GM18858 (cell line): ENCODE results near the gene MIB2.
"Not testable (repeated sequence)": the region's sequence is repeated elsewhere in the genome, so short reads cannot be mapped to it uniquely, and the experiment has no call there.

Source experiments
- ATAC-seq: cut with Tn5 transposase; IDR thresholded peaks from one replicate; pipeline ENCODE4 v1.9.1; 2021; ENCODE audit not compliant: unreplicated experiment

Gene MIB2

GRCh38 chr1:1626207-1627141 is 11.2 kb downstream of the MIB2 start:
- ATAC-seq: no peak

DNA sequence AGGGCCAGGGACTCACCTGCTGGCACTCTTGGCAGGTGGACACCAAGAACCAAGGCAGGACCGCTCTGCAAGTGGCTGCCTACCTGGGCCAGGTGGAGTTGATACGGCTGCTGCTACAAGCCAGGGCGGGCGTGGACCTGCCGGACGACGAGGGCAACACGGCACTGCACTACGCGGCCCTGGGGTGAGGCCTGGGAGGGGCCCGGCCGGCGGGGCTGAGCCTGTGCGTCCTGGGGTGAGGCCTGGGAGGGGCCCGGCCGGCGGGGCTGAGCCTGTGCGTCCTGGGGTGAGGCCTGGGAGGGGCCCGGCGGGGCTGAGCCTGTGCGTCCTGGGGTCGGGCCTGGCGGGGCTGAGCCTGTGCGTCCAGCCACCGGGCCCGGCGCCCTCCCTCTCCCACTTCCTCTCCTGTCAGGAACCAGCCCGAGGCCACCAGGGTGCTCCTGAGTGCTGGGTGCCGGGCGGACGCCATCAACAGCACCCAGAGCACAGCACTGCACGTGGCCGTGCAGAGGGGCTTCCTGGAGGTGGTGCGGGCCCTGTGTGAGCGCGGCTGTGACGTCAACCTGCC is 12.0 kb downstream of the MIB2 start:
- no peak for ATAC-seq

- no peak for ATAC-seq
These were observed 12.8 kb downstream of the MIB2 start for GRCh38 chr1:1627829-1628753.

GRCh38 chr1:1628754-1629429 is 13.6 kb downstream of the MIB2 start:
- no peak for ATAC-seq

- no peak for ATAC-seq
These were observed 14.3 kb downstream of the MIB2 start for GRCh38 chr1:1629430-1630190.

DNA sequence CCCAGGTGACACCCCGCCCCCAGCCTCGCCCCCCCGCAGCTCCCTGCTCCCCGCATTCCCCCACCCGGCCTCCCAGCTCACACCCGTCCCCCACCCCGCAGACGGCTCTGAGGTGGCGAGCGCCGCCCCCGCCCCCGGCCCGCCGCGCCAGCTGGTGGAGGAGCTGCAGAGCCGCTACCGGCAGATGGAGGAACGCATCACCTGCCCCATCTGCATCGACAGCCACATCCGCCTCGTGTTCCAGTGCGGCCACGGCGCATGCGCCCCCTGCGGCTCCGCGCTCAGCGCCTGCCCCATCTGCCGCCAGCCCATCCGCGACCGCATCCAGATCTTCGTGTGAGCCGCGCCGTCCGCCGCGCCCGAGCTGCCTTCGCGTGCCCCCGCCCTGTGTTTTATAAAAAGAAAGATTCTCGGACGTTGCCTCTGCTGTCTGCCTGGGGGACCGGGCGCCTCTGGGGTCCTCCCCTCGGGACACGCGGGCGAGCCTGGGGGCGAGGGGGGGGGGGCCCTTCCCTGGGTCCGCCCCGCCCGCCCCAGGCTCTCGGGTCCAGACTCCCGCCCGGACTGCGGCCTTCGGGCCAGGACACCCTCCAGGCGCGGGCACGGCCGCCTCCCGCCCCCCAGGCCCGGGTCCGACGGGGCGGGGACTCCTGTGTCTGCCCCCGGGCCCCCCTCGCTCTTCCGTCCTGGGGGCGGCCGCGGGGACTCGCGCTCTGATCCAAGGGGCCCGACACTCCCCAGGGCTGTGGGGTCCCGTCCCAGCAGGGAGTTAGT is 15.1 kb downstream of the MIB2 start:
- no peak for ATAC-seq

- no peak for ATAC-seq
These were observed 15.9 kb downstream of the MIB2 start for GRCh38 chr1:1630965-1631781.

- no peak for ATAC-seq
These were observed 16.6 kb downstream of the MIB2 start, which contains the start of gene MMP23B for GRCh38 chr1:1631782-1632420. Gene MMP23B (plus strand): TSS chr1:1632173. CDS start chr1:1632219, 46 bp downstream.

GRCh38 chr1:1633409-1633808 is 18.1 kb downstream of the MIB2 start:
- ATAC-seq: not testable (repeated sequence)

DNA sequence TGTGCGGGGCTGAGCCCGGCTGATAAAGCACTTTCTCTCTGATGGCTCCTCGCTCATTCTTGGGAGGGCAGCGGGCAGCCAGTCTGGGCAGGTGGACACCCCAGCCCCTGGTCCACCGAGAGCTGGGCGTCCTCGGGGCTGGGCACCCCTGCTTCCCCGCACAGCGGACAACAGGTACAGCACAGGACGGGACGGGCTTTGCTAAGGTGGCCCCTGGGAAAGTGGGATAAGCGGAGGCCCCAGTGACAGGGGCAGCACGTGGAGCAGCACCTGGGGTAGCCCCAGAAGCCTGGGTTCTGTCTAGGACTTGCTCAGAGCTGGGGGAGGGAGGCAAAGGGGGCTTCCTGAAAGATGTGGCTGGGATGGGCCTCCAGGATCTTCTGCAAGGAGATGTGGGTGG is 19.3 kb downstream of the MIB2 start:
- not testable (repeated sequence) for ATAC-seq

- ATAC-seq: not testable (repeated sequence)
These were observed 21.6 kb downstream of the MIB2 start for GRCh38 chr1:1636621-1637478.

DNA sequence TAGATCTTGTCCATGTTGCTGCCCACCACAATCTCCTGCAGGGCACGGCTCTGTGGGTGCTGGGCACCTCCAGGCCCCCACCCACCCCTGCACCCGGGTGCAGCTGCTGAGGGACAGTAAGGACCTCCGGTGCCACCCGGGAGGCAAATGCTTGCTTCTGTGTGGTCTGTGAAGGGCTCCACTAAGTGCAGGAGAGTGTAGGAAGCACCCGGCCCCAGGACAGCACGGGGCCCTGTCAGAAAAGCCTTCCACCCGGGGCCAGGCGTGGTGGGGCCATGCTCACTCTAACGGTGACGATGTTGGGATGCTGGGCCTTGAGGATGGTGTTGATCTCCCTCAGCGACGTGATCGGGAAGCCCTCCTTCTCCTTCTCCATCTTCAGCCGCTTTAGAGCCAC is 22.2 kb downstream of the MIB2 start:
- not testable (repeated sequence) for ATAC-seq

DNA sequence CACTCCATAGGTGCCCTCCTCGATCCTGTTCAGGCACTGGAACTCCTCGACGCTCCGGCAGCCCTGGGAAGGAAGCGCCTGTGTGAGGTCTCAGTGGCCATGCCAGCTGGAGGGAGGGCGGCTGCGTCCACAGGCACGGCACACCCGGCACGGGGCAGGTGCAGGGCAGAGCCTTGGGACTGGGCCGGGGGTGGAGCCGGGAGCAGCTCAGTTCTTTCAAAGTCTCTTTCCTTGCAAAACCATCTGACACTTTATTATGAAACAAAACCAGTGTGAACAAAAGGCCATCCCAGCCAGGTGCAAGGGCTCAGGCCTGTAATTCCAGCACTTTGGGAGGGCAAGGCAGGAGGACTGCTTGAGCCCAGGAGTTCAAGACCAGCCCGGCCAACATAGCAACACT is 23.2 kb downstream of the MIB2 start:
- ATAC-seq: not testable (repeated sequence)

DNA sequence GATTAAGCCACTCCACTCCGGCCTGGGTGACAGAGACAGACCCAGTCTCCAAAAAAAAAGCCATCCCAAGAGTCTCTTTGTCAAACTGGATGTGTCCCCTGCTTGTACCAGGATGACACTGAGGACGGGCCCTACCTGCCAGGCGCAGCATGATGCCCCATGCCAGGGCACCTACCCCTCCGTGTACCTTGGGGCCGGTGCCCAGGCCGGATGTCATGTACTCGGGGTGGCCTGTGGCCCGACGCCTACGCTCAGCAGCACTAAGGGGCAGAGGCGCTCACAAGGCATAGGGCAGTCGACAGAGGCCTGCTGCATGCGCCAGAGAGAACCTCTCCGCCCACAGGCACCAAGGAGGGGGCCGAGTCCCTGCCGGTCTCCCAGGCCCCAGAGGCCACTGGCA is 24.1 kb downstream of the MIB2 start:
- not testable (repeated sequence) for ATAC-seq

- ATAC-seq: not testable (repeated sequence)
These were observed 24.8 kb downstream of the MIB2 start for GRCh38 chr1:1640081-1640480.

- not testable (repeated sequence) for ATAC-seq
These were observed 25.6 kb downstream of the MIB2 start for GRCh38 chr1:1640711-1641461.
